HepG2 (cell line): ENCODE data around the gene PCDHGA1. TPM values are rescaled to one million over a fixed set of nuclear protein-coding genes. Genes with fewer than 3 reads are reported as not detected.

Experiments used
- ARID2 ChIP-seq: sonication (generic); formaldehyde crosslinking; IDR thresholded peaks from 2 replicates; pipeline ENCODE4 v1.8.1; 2022; ENCODE audit warnings: mild to moderate bottlenecking, missing genetic modification reagents, borderline replicate concordance
- CHD4 ChIP-seq: fragments of 200-600 bp; sonication (generic); IDR thresholded peaks from 2 replicates; pipeline ENCODE4 v1.7.0; 2017; ENCODE audit warnings: mild to moderate bottlenecking, low read length, borderline replicate concordance
- CREM ChIP-seq, 2 experiments: sonication (generic) in 1 of 2; formaldehyde crosslinking in 1 of 2; IDR thresholded peaks; 2 replicates each; pipeline versions ENCODE4 v1.4.0 to v1.6.1; 2016 to 2020; ENCODE audit warnings: antibody characterized with exemption in 1 of 2, mild to moderate bottlenecking in 1 of 2, missing genetic modification reagents in 1 of 2
- ESRRA ChIP-seq: sonication (generic); formaldehyde crosslinking; IDR thresholded peaks from 2 replicates; pipeline ENCODE4 v1.5.1; 2020; ENCODE audit warnings: mild to moderate bottlenecking, low read depth, missing genetic modification reagents
- GABPB1 ChIP-seq: IDR thresholded peaks from 2 replicates; pipeline ENCODE4 v1.6.1; 2016; ENCODE audit warnings: mild to moderate bottlenecking, missing genetic modification reagents, moderate library complexity, missing compliant biosample characterization
- NFATC3 ChIP-seq: sonication (generic); formaldehyde crosslinking; IDR thresholded peaks from 2 replicates; pipeline ENCODE4 v1.5.1; 2020; ENCODE audit warnings: mild to moderate bottlenecking, missing genetic modification reagents
- NFE2L1 ChIP-seq: sonication (generic); formaldehyde crosslinking; IDR thresholded peaks from 2 replicates; pipeline ENCODE4 v1.4.0; 2020; ENCODE audit warnings: missing genetic modification reagents, mild to moderate bottlenecking, borderline replicate concordance
- NFKBIZ ChIP-seq: IDR thresholded peaks from 2 replicates; pipeline ENCODE4 v1.6.1; 2018; ENCODE audit warnings: missing genetic modification reagents, missing compliant biosample characterization
- RBFOX2 ChIP-seq: fragments of 200-400 bp; formaldehyde crosslinking; IDR thresholded peaks from 2 replicates; pipeline ENCODE4 v1.6.1; 2017; ENCODE audit warnings: low read depth, mild to moderate bottlenecking, low read length
- REXO4 ChIP-seq: sonication (generic); formaldehyde crosslinking; IDR thresholded peaks from 2 replicates; pipeline ENCODE4 v1.8.0; 2022; ENCODE audit warnings: missing genetic modification reagents, mild to moderate bottlenecking, borderline replicate concordance
- STAG1 ChIP-seq: sonication (generic); formaldehyde crosslinking; IDR thresholded peaks from 2 replicates; pipeline ENCODE4 v1.4.0; 2020; ENCODE audit warnings: missing genetic modification reagents
- SYNCRIP ChIP-seq: fragments of 200-400 bp; formaldehyde crosslinking; IDR thresholded peaks from 2 replicates; pipeline ENCODE4 v1.6.1; 2018; ENCODE audit warnings: mild to moderate bottlenecking, low read depth, low read length; ENCODE audit not compliant: insufficient read depth
- TBP ChIP-seq: sonication (generic); formaldehyde crosslinking; IDR thresholded peaks from 2 replicates; pipeline ENCODE4 v1.5.0; 2020; ENCODE audit warnings: missing genetic modification reagents
- TOE1 ChIP-seq: sonication (generic); formaldehyde crosslinking; IDR thresholded peaks from 2 replicates; pipeline ENCODE4 v1.4.0; 2020; ENCODE audit warnings: mild to moderate bottlenecking, missing genetic modification reagents
- ZBTB25 ChIP-seq: IDR thresholded peaks from 2 replicates; pipeline ENCODE4 v1.6.1; 2018; ENCODE audit warnings: missing genetic modification reagents
- ZNF121 ChIP-seq: sonication (generic); formaldehyde crosslinking; IDR thresholded peaks from 2 replicates; pipeline ENCODE4 v1.5.0; 2020; ENCODE audit warnings: mild to moderate bottlenecking, missing genetic modification reagents
- ZNF317 ChIP-seq: sonication (generic); formaldehyde crosslinking; IDR thresholded peaks from 2 replicates; pipeline ENCODE4 v1.5.0; 2020; ENCODE audit warnings: mild to moderate bottlenecking, missing genetic modification reagents
- ZNF570 ChIP-seq: sonication (generic); formaldehyde crosslinking; IDR thresholded peaks from 2 replicates; pipeline ENCODE4 v1.4.0; 2020; ENCODE audit warnings: mild to moderate bottlenecking, missing genetic modification reagents, borderline replicate concordance
- ZNF607 ChIP-seq: sonication (generic); formaldehyde crosslinking; IDR thresholded peaks from 2 replicates; pipeline ENCODE4 v1.5.1; 2020; ENCODE audit warnings: missing genetic modification reagents, mild to moderate bottlenecking, borderline replicate concordance
- ZNF703 ChIP-seq: sonication (generic); formaldehyde crosslinking; IDR thresholded peaks from 2 replicates; pipeline ENCODE4 v1.5.1; 2020; ENCODE audit warnings: missing genetic modification reagents, mild to moderate bottlenecking, moderate library complexity, borderline replicate concordance
- polyA plus RNA-seq, 8 experiments: library from polyadenylated mRNA; depleted of rRNA in 3 of 8; stranded (reverse) in 7 of 8; unstranded in 1 of 8; fragments of >200 nt; fragmentation: Illumina TruSeq in 4 of 8; extraction: Trizol in 4 of 8; gene quantifications; 2 replicates each; pipeline versions ENCODE4 v1.2.1 to v1.2.3, GENCODE V29; 2011 to 2016; ENCODE audit warnings: low read depth in 4 of 8, missing spikeins in 1 of 8, mixed read lengths in 1 of 8; ENCODE audit not compliant: insufficient read depth in 1 of 8
- total RNA-seq, 5 experiments: library from RNA; depleted of rRNA; stranded (reverse); fragments of >200 nt; fragmentation: Illumina TruSeq; extraction: Trizol; gene quantifications; 2 replicates each; pipeline ENCODE4 v1.2.3, GENCODE V29; 2016; ENCODE audit warnings: low read depth in 1 of 5
- TF ChIP-seq, protein P1 (sequence below): sonication (generic); formaldehyde crosslinking; IDR thresholded peaks from 2 replicates; pipeline ENCODE4 v1.8.0; 2022; ENCODE audit warnings: mild to moderate bottlenecking, missing genetic modification reagents; ENCODE audit not compliant: insufficient replicate concordance
- TF ChIP-seq, protein P2 (sequence below): IDR thresholded peaks from 2 replicates; pipeline ENCODE4 v1.6.1; 2018; ENCODE audit warnings: missing genetic modification reagents, mild to moderate bottlenecking, missing compliant biosample characterization
- TF ChIP-seq, protein P3 (sequence below): sonication (generic); formaldehyde crosslinking; IDR thresholded peaks from 2 replicates; pipeline ENCODE4 v1.8.0; 2022; ENCODE audit warnings: low read depth, missing genetic modification reagents

The PCDHGA1 gene
- total and polyA plus RNA-seq, 2 of the 13 experiments (the other 11 are each of a cell fraction or from before 2014, with no cell fraction given): 0.31 to 0.40 TPM

GRCh38 chr5:141524604-141525597 lies 194.6 kb downstream of the PCDHGA1 start (continued):
- TF ChIP-seq, protein P1, sequence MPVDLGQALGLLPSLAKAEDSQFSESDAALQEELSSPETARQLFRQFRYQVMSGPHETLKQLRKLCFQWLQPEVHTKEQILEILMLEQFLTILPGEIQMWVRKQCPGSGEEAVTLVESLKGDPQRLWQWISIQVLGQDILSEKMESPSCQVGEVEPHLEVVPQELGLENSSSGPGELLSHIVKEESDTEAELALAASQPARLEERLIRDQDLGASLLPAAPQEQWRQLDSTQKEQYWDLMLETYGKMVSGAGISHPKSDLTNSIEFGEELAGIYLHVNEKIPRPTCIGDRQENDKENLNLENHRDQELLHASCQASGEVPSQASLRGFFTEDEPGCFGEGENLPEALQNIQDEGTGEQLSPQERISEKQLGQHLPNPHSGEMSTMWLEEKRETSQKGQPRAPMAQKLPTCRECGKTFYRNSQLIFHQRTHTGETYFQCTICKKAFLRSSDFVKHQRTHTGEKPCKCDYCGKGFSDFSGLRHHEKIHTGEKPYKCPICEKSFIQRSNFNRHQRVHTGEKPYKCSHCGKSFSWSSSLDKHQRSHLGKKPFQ: no peak
- TF ChIP-seq CREM (IDR thresholded peaks at IDR 0.05) (no peak), CREM (CRISPR knock-in tag; IDR thresholded peaks at IDR 0.05) (no peak), ZNF607 (CRISPR knock-in tag) (no peak), ZNF570 (CRISPR knock-in tag) (no peak), ZBTB25 (CRISPR knock-in tag) (peak; percentile 50; the same call in 1 of the 2 replicates), RBFOX2 (no peak), NFE2L1 (CRISPR knock-in tag) (no peak), TOE1 (CRISPR knock-in tag) (no peak), GABPB1 (CRISPR knock-in tag) (peak; percentile 45), ZNF317 (CRISPR knock-in tag) (no peak), NFKBIZ (CRISPR knock-in tag) (peak; percentile 62; the same call in 1 of the 2 replicates), NFATC3 (CRISPR knock-in tag) (no peak), SYNCRIP (no peak), ZNF703 (CRISPR knock-in tag) (no peak), TBP (CRISPR knock-in tag) (no peak), ESRRA (CRISPR knock-in tag) (peak; percentile 22; the same call in 1 of the 2 replicates), ARID2 (no peak), REXO4 (no peak), ZNF121 (CRISPR knock-in tag) (no peak), STAG1 (CRISPR knock-in tag) (peak; percentile 70), CHD4 (no peak)
- TF ChIP-seq, protein P2, sequence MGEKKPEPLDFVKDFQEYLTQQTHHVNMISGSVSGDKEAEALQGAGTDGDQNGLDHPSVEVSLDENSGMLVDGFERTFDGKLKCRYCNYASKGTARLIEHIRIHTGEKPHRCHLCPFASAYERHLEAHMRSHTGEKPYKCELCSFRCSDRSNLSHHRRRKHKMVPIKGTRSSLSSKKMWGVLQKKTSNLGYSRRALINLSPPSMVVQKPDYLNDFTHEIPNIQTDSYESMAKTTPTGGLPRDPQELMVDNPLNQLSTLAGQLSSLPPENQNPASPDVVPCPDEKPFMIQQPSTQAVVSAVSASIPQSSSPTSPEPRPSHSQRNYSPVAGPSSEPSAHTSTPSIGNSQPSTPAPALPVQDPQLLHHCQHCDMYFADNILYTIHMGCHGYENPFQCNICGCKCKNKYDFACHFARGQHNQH: 0 out of 2 replicates have a peak, but pooled peaks have one; percentile 32
- TF ChIP-seq, protein P3, sequence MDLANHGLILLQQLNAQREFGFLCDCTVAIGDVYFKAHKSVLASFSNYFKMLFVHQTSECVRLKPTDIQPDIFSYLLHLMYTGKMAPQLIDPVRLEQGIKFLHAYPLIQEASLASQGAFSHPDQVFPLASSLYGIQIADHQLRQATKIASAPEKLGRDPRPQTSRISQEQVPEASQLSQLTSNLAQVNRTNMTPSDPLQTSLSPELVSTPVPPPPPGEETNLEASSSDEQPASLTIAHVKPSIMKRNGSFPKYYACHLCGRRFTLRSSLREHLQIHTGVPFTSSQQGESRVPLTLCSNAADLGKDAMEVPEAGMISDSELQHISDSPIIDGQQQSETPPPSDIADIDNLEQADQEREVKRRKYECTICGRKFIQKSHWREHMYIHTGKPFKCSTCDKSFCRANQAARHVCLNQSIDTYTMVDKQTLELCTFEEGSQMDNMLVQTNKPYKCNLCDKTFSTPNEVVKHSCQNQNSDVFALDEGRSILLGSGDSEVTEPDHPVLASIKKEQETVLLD (CRISPR knock-in tag): no peak
